ENCODE measurements around the gene MIER2. TPM values are rescaled to one million over a fixed set of nuclear protein-coding genes. Genes with fewer than 3 reads are reported as not detected.

The MIER2 gene
- total RNA-seq, 1 experiment from 2014 or later, result not detected

DNA sequence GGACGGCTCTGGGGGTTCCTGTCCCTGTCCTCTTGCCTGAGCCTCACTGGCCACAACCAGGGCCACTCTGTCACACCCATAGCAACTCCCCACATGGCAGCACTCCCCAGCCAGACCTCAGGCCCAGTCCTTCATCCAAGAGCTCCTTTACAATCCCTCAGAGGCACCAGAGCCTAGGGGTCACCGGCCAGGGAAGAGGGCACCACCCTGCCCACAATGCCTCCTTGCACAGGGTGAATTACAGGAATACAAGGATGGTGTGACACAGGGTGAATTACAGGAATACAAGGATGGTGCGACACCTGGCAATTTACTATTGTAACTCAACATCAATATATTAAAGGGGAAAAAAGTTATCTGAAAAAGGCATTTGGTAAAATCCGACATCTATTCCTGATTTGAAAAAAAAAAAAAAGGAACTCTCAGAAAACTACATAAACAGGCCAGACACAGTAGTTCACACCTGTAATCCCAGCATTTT, 16.5 kb downstream of the MIER2 start:
- BruUV-seq (replicated peaks), result no TSS peak
- ATAC-seq, result no peak
- H2AFZ ChIP-seq (ENCODE audit: low read length), result no peak overlapping the region
- no peak overlapping the region for H3K4me2 ChIP-seq (ENCODE audit: low read length)
- no peak for DNase-seq
- no peaks in the 10 kb centered on the region for H3K9me3 ChIP-seq (ENCODE audit: low read length)
- H3K4me3 ChIP-seq (ENCODE audit: low read length), result no peak overlapping the region
- no peaks in the 10 kb centered on the region for H3K27me3 ChIP-seq (ENCODE audit: low read length)
- intact Hi-C loops (cut with micrococcal nuclease), result no loop called here
- H3F3A ChIP-seq (ENCODE audit: low read length, unreplicated experiment), result no peaks in the 10 kb centered on the region
- H3K4me1 ChIP-seq (ENCODE audit: insufficient read depth, low read length), result no peaks in the 10 kb centered on the region
- no peak overlapping the region for H3K27ac ChIP-seq (ENCODE audit: low read length)
- CTCF ChIA-PET, result no interaction called here
- TF ChIP-seq EZH2phosphoT487 (IDR thresholded peaks at IDR 0.05; ENCODE audit: borderline replicate concordance, low read length) (no peak), EZH2 (IDR thresholded peaks at IDR 0.05; ENCODE audit: low read length, unreplicated experiment) (no peak)
- TF ChIP-seq, protein P1, sequence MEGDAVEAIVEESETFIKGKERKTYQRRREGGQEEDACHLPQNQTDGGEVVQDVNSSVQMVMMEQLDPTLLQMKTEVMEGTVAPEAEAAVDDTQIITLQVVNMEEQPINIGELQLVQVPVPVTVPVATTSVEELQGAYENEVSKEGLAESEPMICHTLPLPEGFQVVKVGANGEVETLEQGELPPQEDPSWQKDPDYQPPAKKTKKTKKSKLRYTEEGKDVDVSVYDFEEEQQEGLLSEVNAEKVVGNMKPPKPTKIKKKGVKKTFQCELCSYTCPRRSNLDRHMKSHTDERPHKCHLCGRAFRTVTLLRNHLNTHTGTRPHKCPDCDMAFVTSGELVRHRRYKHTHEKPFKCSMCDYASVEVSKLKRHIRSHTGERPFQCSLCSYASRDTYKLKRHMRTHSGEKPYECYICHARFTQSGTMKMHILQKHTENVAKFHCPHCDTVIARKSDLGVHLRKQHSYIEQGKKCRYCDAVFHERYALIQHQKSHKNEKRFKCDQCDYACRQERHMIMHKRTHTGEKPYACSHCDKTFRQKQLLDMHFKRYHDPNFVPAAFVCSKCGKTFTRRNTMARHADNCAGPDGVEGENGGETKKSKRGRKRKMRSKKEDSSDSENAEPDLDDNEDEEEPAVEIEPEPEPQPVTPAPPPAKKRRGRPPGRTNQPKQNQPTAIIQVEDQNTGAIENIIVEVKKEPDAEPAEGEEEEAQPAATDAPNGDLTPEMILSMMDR (conservative IDR thresholded peaks at IDR 0.05; ENCODE audit: low read depth, low read length), result no peak
- H4K20me1 ChIP-seq (ENCODE audit: low read length), result no peaks in the 10 kb centered on the region
- no peaks in the 10 kb centered on the region for H3K79me2 ChIP-seq (ENCODE audit: low read length)
- H3K9ac ChIP-seq (ENCODE audit: low read length), result no peak overlapping the region
- H3K9me2 ChIP-seq (replicated peaks; ENCODE audit: low read length), result no peaks in the 10 kb centered on the region
- H3K36me3 ChIP-seq (ENCODE audit: low read depth, low read length), result no peaks in the 10 kb centered on the region
- POLR2A ChIA-PET (ENCODE audit: unreplicated experiment), result no interaction called here

DNA sequence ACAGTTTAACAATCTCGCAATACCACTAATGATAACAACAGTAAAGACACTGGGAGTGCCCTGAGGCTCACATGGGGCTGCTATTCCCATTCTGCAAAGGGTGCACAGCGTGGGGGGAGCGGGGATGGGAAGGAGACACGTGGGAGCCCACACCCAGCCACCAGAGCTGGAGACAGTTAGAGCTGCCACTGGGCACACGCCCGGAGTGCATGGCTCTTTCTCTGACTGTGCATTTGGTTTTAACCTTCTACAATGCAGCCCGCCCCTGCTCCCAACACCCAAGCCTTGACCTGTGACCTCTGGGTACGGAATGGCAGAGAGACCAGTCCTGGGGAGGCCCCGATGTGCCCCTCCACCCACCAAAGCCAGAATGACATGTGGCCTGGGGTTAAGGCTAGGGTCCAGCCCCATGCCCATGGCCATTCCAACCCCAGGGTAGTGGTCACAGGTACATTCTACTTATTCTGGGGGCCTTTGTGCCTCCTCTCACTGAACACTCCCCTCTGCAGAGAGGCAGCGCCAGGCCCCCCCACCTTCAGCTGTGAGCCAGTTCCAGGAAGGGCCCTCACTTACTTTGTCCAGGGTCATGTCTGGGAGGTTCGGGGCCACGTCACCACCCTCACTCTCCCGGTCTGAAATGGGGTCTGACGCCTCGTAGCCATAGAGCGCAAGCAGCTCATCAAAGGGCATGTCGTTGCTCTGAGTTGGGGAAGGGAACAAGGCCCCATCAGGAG, 17.1 kb downstream of the MIER2 start:
- intact Hi-C loops (cut with micrococcal nuclease), result no loop called here
- Histone ChIP-seq H4K20me1 (ENCODE audit: low read length) (no peaks in the 10 kb centered on the region), H3K4me2 (ENCODE audit: low read length) (no peak overlapping the region), H3F3A (ENCODE audit: low read length, unreplicated experiment) (no peaks in the 10 kb centered on the region), H2AFZ (ENCODE audit: low read length) (no peak overlapping the region), H3K9me3 (ENCODE audit: low read length) (no peaks in the 10 kb centered on the region), H3K79me2 (ENCODE audit: low read length) (no peaks in the 10 kb centered on the region), H3K27ac (ENCODE audit: low read length) (no peak overlapping the region), H3K9me2 (replicated peaks; ENCODE audit: low read length) (no peaks in the 10 kb centered on the region), H3K9ac (ENCODE audit: low read length) (no peak overlapping the region), H3K27me3 (ENCODE audit: low read length) (no peaks in the 10 kb centered on the region), H3K4me3 (ENCODE audit: low read length) (no peak overlapping the region), H3K36me3 (ENCODE audit: low read depth, low read length) (no peaks in the 10 kb centered on the region), H3K4me1 (ENCODE audit: insufficient read depth, low read length) (no peaks in the 10 kb centered on the region)
- POLR2A ChIA-PET (ENCODE audit: unreplicated experiment), result no interaction called here
- ATAC-seq, result no peak
- CTCF ChIA-PET, result no interaction called here
- no peak for TF ChIP-seq EZH2phosphoT487 (IDR thresholded peaks at IDR 0.05; ENCODE audit: borderline replicate concordance, low read length)
- TF ChIP-seq EZH2 (IDR thresholded peaks at IDR 0.05; ENCODE audit: low read length, unreplicated experiment), result no peak
- TF ChIP-seq, protein P1 (conservative IDR thresholded peaks at IDR 0.05; ENCODE audit: low read depth, low read length), result no peak
- DNase-seq, result no peak
- BruUV-seq (replicated peaks), result no TSS peak

DNA sequence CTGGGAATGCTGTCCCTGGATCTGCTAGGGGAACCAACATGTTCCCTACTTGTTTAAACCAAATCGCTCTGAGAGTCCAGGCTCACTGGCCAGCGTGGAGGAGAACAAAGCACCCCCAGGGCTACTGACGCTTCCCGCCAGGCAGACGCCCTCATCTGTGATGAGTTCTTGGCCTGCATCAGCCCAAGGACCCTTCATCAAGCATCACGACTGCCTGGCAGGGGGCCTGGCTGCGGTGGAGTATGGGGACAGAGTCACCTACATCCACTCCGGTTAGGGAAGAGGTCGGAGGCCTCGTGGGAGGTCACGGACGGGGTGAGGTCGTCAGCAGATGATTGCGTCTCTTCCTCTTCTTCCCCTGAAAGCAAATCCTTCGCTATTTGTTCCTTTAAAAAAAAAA, 17.7 kb downstream of the MIER2 start:
- BruUV-seq (replicated peaks), result no TSS peak
- H3K27me3 ChIP-seq (ENCODE audit: low read length), result no peaks in the 10 kb centered on the region
- no peak overlapping the region for H3K9ac ChIP-seq (ENCODE audit: low read length)
- no peak overlapping the region for H3K4me3 ChIP-seq (ENCODE audit: low read length)
- ATAC-seq (no peak), DNase-seq (no peak)
- POLR2A ChIA-PET (ENCODE audit: unreplicated experiment), result no interaction called here
- H2AFZ ChIP-seq (ENCODE audit: low read length), result no peak overlapping the region
- TF ChIP-seq EZH2phosphoT487 (IDR thresholded peaks at IDR 0.05; ENCODE audit: borderline replicate concordance, low read length) (no peak), EZH2 (IDR thresholded peaks at IDR 0.05; ENCODE audit: low read length, unreplicated experiment) (no peak)
- no peaks in the 10 kb centered on the region for H3K9me3 ChIP-seq (ENCODE audit: low read length)
- no peaks in the 10 kb centered on the region for H3K4me1 ChIP-seq (ENCODE audit: insufficient read depth, low read length)
- H3K9me2 ChIP-seq (replicated peaks; ENCODE audit: low read length), result no peaks in the 10 kb centered on the region
- no peak overlapping the region for H3K4me2 ChIP-seq (ENCODE audit: low read length)
- no peaks in the 10 kb centered on the region for H4K20me1 ChIP-seq (ENCODE audit: low read length)
- no peaks in the 10 kb centered on the region for H3F3A ChIP-seq (ENCODE audit: low read length, unreplicated experiment)
- intact Hi-C loops (cut with micrococcal nuclease), result no loop called here
- H3K27ac ChIP-seq (ENCODE audit: low read length), result no peak overlapping the region
- no peaks in the 10 kb centered on the region for H3K36me3 ChIP-seq (ENCODE audit: low read depth, low read length)
- CTCF ChIA-PET, result no interaction called here
- no peaks in the 10 kb centered on the region for H3K79me2 ChIP-seq (ENCODE audit: low read length)
